Measurements from ENCODE around the gene MALT1.

- TF ChIP-seq NPAS2 (CRISPR knock-in tag; IDR thresholded peaks at IDR 0.05; ENCODE audit: borderline replicate concordance) (no peak), EP300 (IDR thresholded peaks at IDR 0.05) (no peak)
These were observed 100.9 kb downstream of the MALT1 start for GRCh38 chr18:58772161-58772560.

Measured in A549 (cell line).